Measurements from ENCODE around the gene UTP25.

The UTP25 gene

DNA sequence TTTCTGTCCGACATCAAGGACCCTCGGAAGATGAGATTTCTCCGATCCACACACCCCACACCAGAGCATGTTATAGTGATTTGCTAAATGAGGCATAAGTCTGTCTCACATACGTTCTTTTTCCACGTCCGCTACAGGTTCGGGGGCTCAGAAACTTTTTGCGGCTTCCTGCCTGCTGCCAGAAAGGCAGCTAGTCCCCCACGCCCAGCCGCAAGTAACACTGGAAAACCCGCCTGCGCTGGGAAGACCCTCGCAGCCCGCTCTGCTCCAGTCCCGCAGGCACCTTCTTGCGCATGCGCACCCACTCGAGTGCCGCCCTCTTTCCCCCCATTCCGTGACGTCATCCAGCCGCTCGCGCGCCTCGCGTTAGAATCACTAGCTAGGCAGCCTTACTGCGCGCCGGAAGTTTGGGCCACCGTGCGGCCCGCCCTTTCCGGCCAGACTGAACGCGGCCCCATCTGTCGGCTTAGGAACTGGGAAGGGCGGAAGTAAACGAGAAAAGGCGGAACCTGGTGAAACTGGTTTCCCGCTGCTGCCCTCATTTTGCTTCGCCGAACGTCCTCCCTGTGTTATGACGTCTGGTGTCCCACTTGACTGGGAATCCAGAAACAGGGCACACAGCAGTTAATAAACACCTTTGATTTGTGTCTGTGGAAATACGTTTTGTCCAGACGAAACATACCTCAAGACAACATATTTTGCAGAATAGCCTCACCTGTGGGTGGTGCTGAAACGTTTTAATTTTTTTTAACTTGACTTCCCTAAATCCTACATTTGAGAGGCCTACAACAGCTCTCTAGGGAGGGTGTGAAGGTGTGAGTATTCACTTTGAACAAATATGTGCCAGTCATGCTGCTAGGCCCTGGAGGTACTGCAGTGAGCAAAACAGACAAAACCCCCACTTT lies 43.3 kb upstream of the UTP25 start, which contains the start of gene C1orf74:
Gene C1orf74, minus strand, starts transcription at position 295 of the 905 bp plus-strand sequence. CDS start 925 bp downstream, outside the sequence.
- DNase-seq = peak; percentile 99
- Histone ChIP-seq H3K27me3 (ENCODE audit: insufficient read depth, low read depth, severe bottlenecking) (peaks cover 2% of the 10 kb centered on the region), H3K4me3 (ENCODE audit: low read depth, low read length) (peak within 1 kb of the TSS; percentile 66), H3K9me3 (ENCODE audit: severe bottlenecking) (peaks cover 8% of the 10 kb centered on the region), H3K27ac (peak within 1 kb of the TSS; percentile 80), H3K36me3 (peaks cover 3% of the 10 kb centered on the region; the same call in 1 of the 2 replicates)
- TF ChIP-seq, protein P1, sequence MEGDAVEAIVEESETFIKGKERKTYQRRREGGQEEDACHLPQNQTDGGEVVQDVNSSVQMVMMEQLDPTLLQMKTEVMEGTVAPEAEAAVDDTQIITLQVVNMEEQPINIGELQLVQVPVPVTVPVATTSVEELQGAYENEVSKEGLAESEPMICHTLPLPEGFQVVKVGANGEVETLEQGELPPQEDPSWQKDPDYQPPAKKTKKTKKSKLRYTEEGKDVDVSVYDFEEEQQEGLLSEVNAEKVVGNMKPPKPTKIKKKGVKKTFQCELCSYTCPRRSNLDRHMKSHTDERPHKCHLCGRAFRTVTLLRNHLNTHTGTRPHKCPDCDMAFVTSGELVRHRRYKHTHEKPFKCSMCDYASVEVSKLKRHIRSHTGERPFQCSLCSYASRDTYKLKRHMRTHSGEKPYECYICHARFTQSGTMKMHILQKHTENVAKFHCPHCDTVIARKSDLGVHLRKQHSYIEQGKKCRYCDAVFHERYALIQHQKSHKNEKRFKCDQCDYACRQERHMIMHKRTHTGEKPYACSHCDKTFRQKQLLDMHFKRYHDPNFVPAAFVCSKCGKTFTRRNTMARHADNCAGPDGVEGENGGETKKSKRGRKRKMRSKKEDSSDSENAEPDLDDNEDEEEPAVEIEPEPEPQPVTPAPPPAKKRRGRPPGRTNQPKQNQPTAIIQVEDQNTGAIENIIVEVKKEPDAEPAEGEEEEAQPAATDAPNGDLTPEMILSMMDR (IDR thresholded peaks at IDR 0.05; ENCODE audit: low read depth, low read length) = no peak

DNA sequence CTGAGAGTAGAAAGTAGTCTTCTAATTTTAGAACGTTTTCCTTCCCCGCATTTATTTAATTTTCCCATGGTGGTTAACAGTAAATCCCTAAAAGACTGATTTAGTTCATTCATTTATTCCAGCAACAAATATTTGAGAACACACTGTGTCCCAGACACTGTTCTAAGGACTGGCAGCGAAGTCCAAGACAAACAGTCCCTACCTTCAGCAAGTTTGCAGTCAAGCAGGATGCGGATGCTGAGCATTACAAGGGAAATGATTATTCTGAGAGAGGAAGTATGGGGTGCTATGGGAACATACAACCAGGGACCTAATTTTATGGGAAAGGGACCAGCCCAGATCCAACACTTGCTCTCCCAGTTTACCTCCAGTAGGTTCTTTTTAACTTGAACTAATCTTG lies 42.2 kb upstream of the UTP25 start:
- TF ChIP-seq, protein P1 (IDR thresholded peaks at IDR 0.05; ENCODE audit: low read depth, low read length) = no peak
- H3K27me3 ChIP-seq (ENCODE audit: insufficient read depth, low read depth, severe bottlenecking) = peaks cover 10% of the 10 kb centered on the region
- peaks cover 8% of the 10 kb centered on the region for H3K9me3 ChIP-seq (ENCODE audit: severe bottlenecking)
- no peak overlapping the region for H3K27ac ChIP-seq
- no peak overlapping the region for H3K4me3 ChIP-seq (ENCODE audit: low read depth, low read length)
- H3K36me3 ChIP-seq = peaks cover 3% of the 10 kb centered on the region; the same call in 1 of the 2 replicates
- no peak for DNase-seq

DNA sequence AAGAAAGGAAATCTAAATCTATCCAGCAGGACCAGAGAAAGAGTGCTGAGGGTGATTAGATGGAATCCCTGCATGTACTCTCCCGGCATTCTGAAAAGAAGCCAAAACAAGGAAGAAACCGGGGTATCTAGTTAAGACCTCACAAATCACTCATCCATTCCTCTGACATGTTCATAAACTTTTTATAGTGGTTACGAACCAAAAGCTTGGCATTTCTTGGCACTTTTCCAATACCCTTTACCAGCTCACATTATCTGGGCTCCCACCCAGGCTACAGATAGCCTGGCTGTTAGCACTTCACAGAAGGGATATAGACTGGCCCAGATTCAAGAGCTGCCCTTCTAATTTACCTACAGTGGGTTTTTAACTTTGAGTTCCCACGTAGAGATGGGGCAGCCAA lies 41.6 kb upstream of the UTP25 start:
- peaks cover 3% of the 10 kb centered on the region; the same call in 1 of the 2 replicates for H3K36me3 ChIP-seq
- peaks cover 14% of the 10 kb centered on the region for H3K27me3 ChIP-seq (ENCODE audit: insufficient read depth, low read depth, severe bottlenecking)
- H3K4me3 ChIP-seq (ENCODE audit: low read depth, low read length) = no peak overlapping the region
- no peak overlapping the region for H3K27ac ChIP-seq
- TF ChIP-seq, protein P1 (IDR thresholded peaks at IDR 0.05; ENCODE audit: low read depth, low read length) = no peak
- no peak for DNase-seq
- peaks cover 8% of the 10 kb centered on the region for H3K9me3 ChIP-seq (ENCODE audit: severe bottlenecking)

DNA sequence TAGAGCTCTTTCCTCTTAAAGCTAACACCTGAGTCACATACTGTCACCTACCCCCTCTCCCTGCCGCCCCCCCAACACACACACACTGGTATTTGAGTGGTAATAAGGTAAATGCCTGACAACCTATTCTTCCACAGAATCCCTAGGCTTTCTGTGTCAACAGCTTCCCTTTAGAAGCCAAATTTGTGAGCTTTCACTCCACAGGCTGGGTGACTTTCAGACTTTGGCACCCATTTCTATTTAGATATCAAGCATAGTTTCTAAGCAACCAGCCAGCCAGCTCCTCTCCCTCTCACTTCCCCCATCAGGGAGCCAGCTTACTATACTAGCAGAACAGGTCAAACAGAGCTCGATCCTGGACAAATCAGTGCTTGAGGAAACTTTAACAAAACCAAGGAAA lies 40.2 kb upstream of the UTP25 start:
- H3K27ac ChIP-seq = no peak overlapping the region
- no peak for DNase-seq
- H3K4me3 ChIP-seq (ENCODE audit: low read depth, low read length) = no peak overlapping the region
- peaks cover 1% of the 10 kb centered on the region; the same call in 1 of the 2 replicates for H3K36me3 ChIP-seq
- TF ChIP-seq, protein P1 (IDR thresholded peaks at IDR 0.05; ENCODE audit: low read depth, low read length) = no peak
- H3K9me3 ChIP-seq (ENCODE audit: severe bottlenecking) = peaks cover 8% of the 10 kb centered on the region
- peaks cover 23% of the 10 kb centered on the region for H3K27me3 ChIP-seq (ENCODE audit: insufficient read depth, low read depth, severe bottlenecking)

DNA sequence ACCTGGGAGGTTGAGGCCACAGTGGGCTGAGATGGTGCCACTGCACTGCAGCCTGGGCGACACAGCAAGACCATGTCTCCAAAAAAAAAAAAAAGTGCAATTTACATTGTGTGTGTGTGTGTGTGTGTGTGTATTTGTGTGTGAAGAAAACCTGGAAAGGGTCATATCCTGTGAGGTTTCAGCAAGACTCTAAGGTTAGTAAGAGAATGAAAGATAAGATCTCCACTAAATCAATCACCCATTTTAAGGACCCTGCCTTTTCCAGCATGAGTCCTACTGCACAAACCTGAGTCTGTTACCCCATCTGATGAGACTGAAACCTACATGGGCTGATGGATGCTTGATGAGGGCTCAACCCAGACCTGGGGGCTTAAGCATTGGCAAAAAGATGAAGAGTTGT lies 38.5 kb upstream of the UTP25 start:
- DNase-seq = no peak
- TF ChIP-seq, protein P1 (IDR thresholded peaks at IDR 0.05; ENCODE audit: low read depth, low read length) = no peak
- peaks cover 27% of the 10 kb centered on the region for H3K27me3 ChIP-seq (ENCODE audit: insufficient read depth, low read depth, severe bottlenecking)
- no peak overlapping the region for H3K4me3 ChIP-seq (ENCODE audit: low read depth, low read length)
- H3K36me3 ChIP-seq = no peaks in the 10 kb centered on the region
- peaks cover 8% of the 10 kb centered on the region for H3K9me3 ChIP-seq (ENCODE audit: severe bottlenecking)
- H3K27ac ChIP-seq = no peak overlapping the region

Measured in WERI-Rb-1 (cell line).